Spleen (tissue), 13 donors: Measurements from ENCODE around the gene IGF2R. TPM values are rescaled to one million over a fixed set of nuclear protein-coding genes. Genes with fewer than 3 reads are reported as not detected.
"Not testable (repeated sequence)": the region's sequence is repeated elsewhere in the genome, so short reads cannot be mapped to it uniquely, and the experiment has no call there.

ENCODE experiments used
- DNase-seq: peaks from one replicate; pipeline ENCODE4 v3.0.0-alpha.2; 2020
- H3K27ac ChIP-seq, 8 donors: fragments of 200-600 bp; sonication (generic) in 7 of 8; 1 replicate in 4 of 8; 2 replicates in 4 of 8; pipeline versions ENCODE4 v1.5.0 to v1.8.0; 2016 to 2021; ENCODE audit warnings: inconsistent platforms in 4 of 8, mild to moderate bottlenecking in 4 of 8, moderate library complexity in 1 of 8
- H3K27me3 ChIP-seq, 7 donors: fragments of 200-600 bp; sonication (generic) in 6 of 7; replicated peaks in 1 of 7; 1 replicate in 4 of 7; 2 replicates in 3 of 7; pipeline versions ENCODE4 v1.5.0 to v1.8.0; 2016 to 2021; ENCODE audit warnings: inconsistent platforms in 3 of 7, mild to moderate bottlenecking in 1 of 7
- H3K36me3 ChIP-seq, 6 donors: fragments of 200-600 bp; sonication (generic) in 5 of 6; 1 replicate in 4 of 6; 2 replicates in 2 of 6; pipeline versions ENCODE4 v1.5.0 to v1.8.0; 2016 to 2021; ENCODE audit warnings: inconsistent platforms in 2 of 6
- H3K4me1 ChIP-seq, 6 donors: fragments of 200-600 bp; sonication (generic) in 5 of 6; 1 replicate in 3 of 6; 2 replicates in 3 of 6; pipeline versions ENCODE4 v1.5.0 to v1.8.0; 2016 to 2021; ENCODE audit warnings: inconsistent platforms in 3 of 6
- H3K4me3 ChIP-seq, 8 donors: fragments of 200-600 bp; sonication (generic) in 7 of 8; 1 replicate in 4 of 8; 2 replicates in 4 of 8; pipeline versions ENCODE4 v1.5.0 to v1.8.0; 2016 to 2021; ENCODE audit warnings: inconsistent platforms in 4 of 8, mild to moderate bottlenecking in 4 of 8, moderate library complexity in 2 of 8
- H3K9me3 ChIP-seq, 8 donors: fragments of 200-600 bp; sonication (generic) in 7 of 8; 1 replicate in 4 of 8; 2 replicates in 4 of 8; pipeline versions ENCODE4 v1.5.0 to v1.8.0; 2016 to 2021; ENCODE audit warnings: inconsistent platforms in 4 of 8
- POLR2A ChIP-seq, 3 donors: fragments of 450-650 bp; IDR thresholded peaks; one replicate each; pipeline ENCODE4 v1.5.1; 2017; ENCODE audit warnings: antibody characterized with exemption in 3 of 3, mild to moderate bottlenecking in 1 of 3
- POLR2AphosphoS5 ChIP-seq, 3 donors: sonication (generic); formaldehyde crosslinking; IDR thresholded peaks; one replicate each; pipeline ENCODE4 v1.5.1; 2017; ENCODE audit warnings: antibody characterized with exemption in 3 of 3
- WGBS, 5 donors: extraction: QIAGEN DNeasy Blood & Tissue Kit in 3 of 5; methylation state at CpG; one replicate each; pipeline versions ENCODE4 v1.1.5 to v1.1.7; 2013 to 2018; 5-methylcytosine and 5-hydroxymethylcytosine counted together
- intact Hi-C: fragments of 100-400 bp; cut with DNase I; formaldehyde crosslinking; loops from one replicate; pipeline ENCODE4 v1.15.0; 2023; ENCODE audit warnings: low total_unique reads
- long read RNA-seq, 2 donors: transcript quantifications; one replicate each; lab custom pipeline, GENCODE V29; 2026
- polyA plus RNA-seq, 3 donors: library from polyadenylated mRNA; stranded (reverse); fragments of 200-250 nt; gene quantifications; one replicate each; pipeline ENCODE4 v1.2.1, GENCODE V29; 2013
- total RNA-seq, 7 donors: library from RNA; depleted of rRNA in 3 of 7; stranded (reverse); fragments of >200 nt in 3 of 7; fragmentation: NEBNext Ultra II Directional in 4 of 7; extraction: Animal tissue kit (Norgen Biotek cat#: 25700) in 4 of 7; gene quantifications; one replicate each; pipeline versions ENCODE4 v1.1.0 to v1.2.1, GENCODE V29; 2016 to 2021
- TF ChIP-seq, protein P1 (sequence below), 11 experiments: fragments of 200-600 bp in 7 of 11; fragments of 450-650 bp in 4 of 11; sonication (generic) in 4 of 11; IDR thresholded peaks in 8 of 11; conservative IDR thresholded peaks in 3 of 11; 1 replicate in 7 of 11; 2 replicates in 4 of 11; pipeline versions ENCODE4 v1.4.0 to v1.8.0; 2016 to 2021; ENCODE audit warnings: antibody characterized with exemption in 11 of 11, inconsistent platforms in 4 of 11, mild to moderate bottlenecking in 1 of 11
- donor health status: healthy with polysubstance abuse.
- donor health status: DM: no; HTN: no; CAD: no; lungs with moderate emphysema.
- donor health status: DM: no; HTN: no; CAD: no.
- donor health status: Bipolar disorder and iron deficiency.
- donor health status: healthy.
- donor health status: DM: no; HTN: no; CAD: no.
- donor health status: DM: yes; HTN: yes; CAD: no.

The IGF2R gene, protein sequence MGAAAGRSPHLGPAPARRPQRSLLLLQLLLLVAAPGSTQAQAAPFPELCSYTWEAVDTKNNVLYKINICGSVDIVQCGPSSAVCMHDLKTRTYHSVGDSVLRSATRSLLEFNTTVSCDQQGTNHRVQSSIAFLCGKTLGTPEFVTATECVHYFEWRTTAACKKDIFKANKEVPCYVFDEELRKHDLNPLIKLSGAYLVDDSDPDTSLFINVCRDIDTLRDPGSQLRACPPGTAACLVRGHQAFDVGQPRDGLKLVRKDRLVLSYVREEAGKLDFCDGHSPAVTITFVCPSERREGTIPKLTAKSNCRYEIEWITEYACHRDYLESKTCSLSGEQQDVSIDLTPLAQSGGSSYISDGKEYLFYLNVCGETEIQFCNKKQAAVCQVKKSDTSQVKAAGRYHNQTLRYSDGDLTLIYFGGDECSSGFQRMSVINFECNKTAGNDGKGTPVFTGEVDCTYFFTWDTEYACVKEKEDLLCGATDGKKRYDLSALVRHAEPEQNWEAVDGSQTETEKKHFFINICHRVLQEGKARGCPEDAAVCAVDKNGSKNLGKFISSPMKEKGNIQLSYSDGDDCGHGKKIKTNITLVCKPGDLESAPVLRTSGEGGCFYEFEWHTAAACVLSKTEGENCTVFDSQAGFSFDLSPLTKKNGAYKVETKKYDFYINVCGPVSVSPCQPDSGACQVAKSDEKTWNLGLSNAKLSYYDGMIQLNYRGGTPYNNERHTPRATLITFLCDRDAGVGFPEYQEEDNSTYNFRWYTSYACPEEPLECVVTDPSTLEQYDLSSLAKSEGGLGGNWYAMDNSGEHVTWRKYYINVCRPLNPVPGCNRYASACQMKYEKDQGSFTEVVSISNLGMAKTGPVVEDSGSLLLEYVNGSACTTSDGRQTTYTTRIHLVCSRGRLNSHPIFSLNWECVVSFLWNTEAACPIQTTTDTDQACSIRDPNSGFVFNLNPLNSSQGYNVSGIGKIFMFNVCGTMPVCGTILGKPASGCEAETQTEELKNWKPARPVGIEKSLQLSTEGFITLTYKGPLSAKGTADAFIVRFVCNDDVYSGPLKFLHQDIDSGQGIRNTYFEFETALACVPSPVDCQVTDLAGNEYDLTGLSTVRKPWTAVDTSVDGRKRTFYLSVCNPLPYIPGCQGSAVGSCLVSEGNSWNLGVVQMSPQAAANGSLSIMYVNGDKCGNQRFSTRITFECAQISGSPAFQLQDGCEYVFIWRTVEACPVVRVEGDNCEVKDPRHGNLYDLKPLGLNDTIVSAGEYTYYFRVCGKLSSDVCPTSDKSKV (N-terminal part only)
- total RNA-seq: 100 to 1,000 TPM; 110 to 193 (median 164) TPM
- polyA plus RNA-seq: 10 to 100 TPM in 1 of 3 donors, 1 to 10 TPM in 2; 6.9 to 13.2 (median 7.4) TPM
- long read RNA-seq, donor 1, partial matches to known transcripts: 37 of 37 reads
- long read RNA-seq, donor 1, other reads (novel, unspliced or antisense): 0 of 37 reads
- long read RNA-seq, donor 2: 0 reads

DNA sequence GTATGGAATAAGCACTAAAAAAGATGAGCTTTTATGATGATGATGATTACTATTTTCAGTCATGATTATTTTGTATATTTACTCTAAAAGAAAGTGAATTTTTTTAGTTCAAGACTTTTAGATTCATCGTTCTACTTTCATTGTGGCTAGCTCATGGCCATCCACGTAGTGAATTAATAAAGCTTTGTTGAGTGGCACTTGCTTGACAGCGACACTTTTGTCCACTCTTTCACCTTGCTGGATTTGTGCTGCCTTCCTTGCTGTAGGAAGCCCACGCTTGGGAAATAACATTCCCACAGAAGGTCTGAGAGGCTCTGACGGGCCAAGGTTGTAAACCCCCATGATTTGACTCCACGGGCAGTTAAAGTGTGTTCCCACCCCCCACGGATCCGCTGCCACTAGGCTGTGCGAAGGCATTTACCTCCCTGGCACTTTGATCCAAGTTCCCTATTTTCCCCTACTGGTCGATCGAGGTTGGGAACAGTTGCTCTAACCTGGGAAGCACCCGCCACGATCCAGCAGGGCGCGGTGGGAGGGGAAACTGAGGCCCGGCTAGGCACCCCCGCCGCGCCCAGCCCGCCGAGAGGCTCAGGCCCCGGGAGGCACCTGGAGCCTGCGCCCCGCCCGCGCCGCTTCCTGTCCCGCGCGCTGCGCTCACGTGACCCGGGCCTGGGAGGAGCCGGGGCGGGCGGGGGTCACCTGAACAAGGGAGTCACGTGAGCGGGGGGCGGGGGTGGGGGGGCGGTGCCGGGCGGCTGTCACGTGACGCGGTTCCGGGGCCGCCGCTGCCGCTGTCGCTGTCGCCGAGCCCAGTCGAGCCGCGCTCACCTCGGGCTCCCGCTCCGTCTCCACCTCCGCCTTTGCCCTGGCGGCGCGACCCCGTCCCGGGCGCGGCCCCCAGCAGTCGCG is at the start of gene IGF2R:
Gene IGF2R, plus strand, starts transcription at position 788 of the 909 bp plus-strand sequence. CDS start 165 bp downstream, outside the sequence.
- WGBS, 5 donors: 2 to 11% (median 4%) methylated on average over 12 to 68 of the region's 68 CpGs
- Histone ChIP-seq H3K27ac (peak within 1 kb of the TSS; percentile 87 to 98 (median 94)), H3K4me3 (peak within 1 kb of the TSS; percentile 68 to 98 (median 90)), H3K27me3 (no peaks in the 10 kb centered on the region), H3K36me3 (no peaks in the 10 kb centered on the region), H3K4me1 (peaks cover 26 to 72% (median 46%) of the 10 kb centered on the region in 6 donors), H3K9me3 (no peaks in the 10 kb centered on the region)
- intact Hi-C loops: loop anchor here (10.0 kb wide), 1 partner anchor 174 kb away; the partner anchor contains the start of gene MRPL18
- DNase-seq: peak; percentile 99
- TF ChIP-seq, protein P1, sequence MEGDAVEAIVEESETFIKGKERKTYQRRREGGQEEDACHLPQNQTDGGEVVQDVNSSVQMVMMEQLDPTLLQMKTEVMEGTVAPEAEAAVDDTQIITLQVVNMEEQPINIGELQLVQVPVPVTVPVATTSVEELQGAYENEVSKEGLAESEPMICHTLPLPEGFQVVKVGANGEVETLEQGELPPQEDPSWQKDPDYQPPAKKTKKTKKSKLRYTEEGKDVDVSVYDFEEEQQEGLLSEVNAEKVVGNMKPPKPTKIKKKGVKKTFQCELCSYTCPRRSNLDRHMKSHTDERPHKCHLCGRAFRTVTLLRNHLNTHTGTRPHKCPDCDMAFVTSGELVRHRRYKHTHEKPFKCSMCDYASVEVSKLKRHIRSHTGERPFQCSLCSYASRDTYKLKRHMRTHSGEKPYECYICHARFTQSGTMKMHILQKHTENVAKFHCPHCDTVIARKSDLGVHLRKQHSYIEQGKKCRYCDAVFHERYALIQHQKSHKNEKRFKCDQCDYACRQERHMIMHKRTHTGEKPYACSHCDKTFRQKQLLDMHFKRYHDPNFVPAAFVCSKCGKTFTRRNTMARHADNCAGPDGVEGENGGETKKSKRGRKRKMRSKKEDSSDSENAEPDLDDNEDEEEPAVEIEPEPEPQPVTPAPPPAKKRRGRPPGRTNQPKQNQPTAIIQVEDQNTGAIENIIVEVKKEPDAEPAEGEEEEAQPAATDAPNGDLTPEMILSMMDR (IDR thresholded peaks at IDR 0.05 in 8 of 11, conservative IDR thresholded peaks at IDR 0.05 in 3 of 11): peak in 2 of 11 experiments; percentile 31 to 40
- TF ChIP-seq POLR2AphosphoS5 (IDR thresholded peaks at IDR 0.05): peak; percentile 93 to 94 (median 94)
- TF ChIP-seq POLR2A (IDR thresholded peaks at IDR 0.05): peak in 1 of 3 donors; percentile 76

DNA sequence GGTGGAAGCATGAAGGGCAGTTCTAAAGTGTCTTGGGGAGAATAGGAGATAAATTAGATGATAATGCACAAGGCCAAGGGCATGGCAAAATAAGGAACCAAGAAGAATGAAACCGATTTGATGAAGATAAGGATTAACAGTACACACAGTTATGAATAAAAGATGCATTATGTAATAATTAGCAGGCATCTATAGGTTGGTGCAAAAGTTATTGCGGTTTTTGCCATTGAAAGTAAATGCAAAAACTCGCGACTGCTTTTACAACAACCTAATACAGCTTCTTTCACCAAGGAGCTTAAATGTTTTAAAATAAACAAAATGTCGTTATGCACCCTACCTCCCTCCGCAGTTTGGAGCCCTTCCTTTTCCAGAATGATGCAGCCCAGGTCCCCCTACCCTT is 49.1 kb upstream of the IGF2R start:
- Histone ChIP-seq H3K4me3 (no peak overlapping the region), H3K9me3 (peaks cover 0 to 9% (median 0%) of the 10 kb centered on the region in 8 donors), H3K27ac (no peak overlapping the region), H3K36me3 (no peaks in the 10 kb centered on the region), H3K4me1 (no peaks in the 10 kb centered on the region), H3K27me3 (peaks cover 0 to 8% (median 0%) of the 10 kb centered on the region in 7 donors)
- no peak for DNase-seq
- TF ChIP-seq, protein P1 (IDR thresholded peaks at IDR 0.05 in 8 of 11, conservative IDR thresholded peaks at IDR 0.05 in 3 of 11): no peak
- no peak for TF ChIP-seq POLR2A (IDR thresholded peaks at IDR 0.05)
- TF ChIP-seq POLR2AphosphoS5 (IDR thresholded peaks at IDR 0.05): no peak
- intact Hi-C loops: no loop called here
- WGBS, 5 donors: 79 to 90% (median 87%) methylated on average over 6 of the region's 6 CpGs

DNA sequence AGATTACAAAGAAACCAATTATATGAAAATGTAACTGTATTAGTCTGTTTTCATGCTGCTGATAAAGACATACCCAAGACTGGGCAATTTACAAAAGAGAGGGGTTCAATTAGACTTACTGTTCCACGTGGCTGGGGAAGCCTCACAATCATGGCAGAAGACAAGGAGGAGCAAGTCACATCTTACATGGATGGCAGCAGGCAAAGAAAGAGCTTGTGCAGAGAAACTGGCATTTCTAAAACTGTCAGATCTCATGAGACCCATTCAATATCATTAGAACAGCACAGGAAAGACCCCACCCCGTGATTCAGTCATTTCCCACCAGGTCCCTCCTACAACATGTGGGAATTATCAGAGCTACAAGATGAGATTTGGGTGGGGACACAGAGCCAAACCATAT is 44.7 kb upstream of the IGF2R start:
- H3K4me3 ChIP-seq, intact Hi-C loops, DNase-seq, H3K27ac ChIP-seq, H3K36me3 ChIP-seq, H3K9me3 ChIP-seq, H3K4me1 ChIP-seq, H3K27me3 ChIP-seq: not testable (repeated sequence)
- 40 to 69% (median 53%) methylated on average over 2 of the region's 2 CpGs for WGBS, 5 donors
